PFSK-1 (cell line): ENCODE data around the gene SH3RF1.

ENCODE experiments used
- POLR2AphosphoS5 ChIP-seq: IDR thresholded peaks from 2 replicates; pipeline ENCODE4 v1.6.1; 2012; ENCODE audit warnings: low read depth, mild to moderate bottlenecking, control low read depth, low read length, moderate library complexity
- TAF1 ChIP-seq: IDR thresholded peaks from 2 replicates; pipeline ENCODE4 v1.6.1; 2012; ENCODE audit warnings: low read length, control low read depth, borderline replicate concordance; ENCODE audit not compliant: insufficient read depth

GRCh38 chr4:169142391-169142790 is 128.4 kb downstream of the SH3RF1 start:
- TF ChIP-seq POLR2AphosphoS5 (no peak), TAF1 (no peak)
